NCI-H146 (cell line): ENCODE results near the gene MICB.
"Not testable (repeated sequence)": the region's sequence is repeated elsewhere in the genome, so short reads cannot be mapped to it uniquely, and the experiment has no call there.

Source experiments
- DNase-seq: peaks from one replicate; lab custom pipeline; 2025; lab: John Stamatoyannopoulos, UW

Gene MICB

GRCh38 chr6:31497531-31498476 is at the start of gene MICB:
TSS of gene MICB (plus strand) at chr6:31498145. CDS start at chr6:31498194, 49 bp downstream.
- DNase-seq = peak; percentile 53

- DNase-seq = no peak
Measured at GRCh38 chr6:31450751-31451150, 47.2 kb upstream of the MICB start.

GRCh38 chr6:31452859-31453258 is 45.1 kb upstream of the MICB start:
- no peak for DNase-seq

- DNase-seq = no peak
Measured at GRCh38 chr6:31453259-31453658, 44.7 kb upstream of the MICB start.

DNA sequence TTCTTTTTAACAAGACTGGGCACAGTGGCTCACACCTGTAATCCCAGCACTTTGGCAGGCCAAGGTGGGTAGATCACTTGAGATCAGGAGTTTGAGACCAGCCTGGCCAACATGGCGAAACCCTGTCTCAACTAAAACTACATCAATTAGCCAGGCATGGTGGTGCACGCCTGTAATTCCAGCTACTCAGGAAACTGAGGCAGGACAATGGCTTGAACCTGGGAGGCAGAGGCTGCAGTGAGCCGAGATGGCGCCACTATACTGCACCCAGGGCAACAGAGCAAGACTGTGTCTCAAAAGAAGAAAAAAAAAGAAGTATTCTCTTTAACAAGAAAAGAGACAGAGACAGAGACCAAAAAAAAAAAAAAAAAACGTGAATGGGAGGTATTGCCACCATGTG is 38.1 kb upstream of the MICB start:
- DNase-seq = not testable (repeated sequence)

DNA sequence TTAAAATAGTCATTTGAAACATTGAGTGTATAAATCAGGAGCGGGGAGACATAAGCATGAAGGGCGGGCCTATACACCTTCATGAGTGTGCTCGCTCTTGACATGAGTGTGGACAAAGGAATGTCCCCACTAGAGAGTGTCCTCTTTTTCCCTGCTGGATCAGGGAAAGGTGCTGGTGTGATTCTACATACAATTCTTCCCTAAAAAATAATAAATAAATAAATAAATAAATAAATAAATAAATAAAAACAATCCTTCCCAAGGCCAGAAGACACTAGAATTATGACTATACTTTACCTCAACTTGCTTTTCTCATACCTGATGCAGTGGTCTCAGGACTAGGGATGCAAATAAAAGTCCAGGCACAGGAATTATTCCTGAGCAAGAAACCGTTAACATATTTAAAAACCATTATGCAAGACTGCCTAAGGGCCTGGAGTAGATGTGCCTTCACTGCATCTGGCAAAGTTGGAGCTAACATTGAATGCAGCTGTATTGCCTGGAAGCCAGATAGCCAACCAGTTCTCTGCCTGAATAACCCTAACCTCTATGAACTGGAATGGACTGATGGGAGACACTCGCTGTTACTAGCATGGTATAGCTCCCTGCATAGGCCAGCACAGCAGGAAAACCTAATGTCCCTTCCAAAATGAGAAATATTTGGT is 37.5 kb upstream of the MICB start:
- DNase-seq = no peak

- DNase-seq = no peak
Measured at GRCh38 chr6:31462026-31462963, 35.6 kb upstream of the MICB start.

- DNase-seq = peak; percentile 41
Measured at GRCh38 chr6:31462964-31463870, 34.7 kb upstream of the MICB start.

GRCh38 chr6:31464252-31465184 is 33.4 kb upstream of the MICB start:
- DNase-seq = no peak

DNA sequence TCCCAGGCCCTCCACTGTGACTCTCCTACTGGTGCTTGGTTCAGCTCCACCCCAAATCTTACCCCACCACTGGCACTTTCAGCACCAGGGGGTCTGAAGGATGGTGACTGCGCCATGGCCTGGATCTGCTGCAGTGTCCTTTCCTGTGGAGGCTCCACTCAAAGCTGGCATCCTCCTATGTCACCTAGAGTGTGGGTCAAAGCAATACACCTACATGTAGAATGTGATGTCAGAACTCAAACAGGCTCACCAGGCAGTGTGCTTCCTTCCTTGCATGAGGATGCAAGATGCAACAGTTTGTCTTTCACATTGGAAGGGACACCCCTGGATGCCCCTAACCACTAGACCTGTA is 32.8 kb upstream of the MICB start:
- DNase-seq = no peak

GRCh38 chr6:31465718-31466117 is 32.2 kb upstream of the MICB start:
- DNase-seq = no peak

GRCh38 chr6:31466466-31466865 is 31.5 kb upstream of the MICB start:
- DNase-seq = no peak

- DNase-seq = no peak
Measured at GRCh38 chr6:31467151-31467550, 30.8 kb upstream of the MICB start.

GRCh38 chr6:31468311-31468710 is 29.6 kb upstream of the MICB start:
- DNase-seq = no peak

- DNase-seq = no peak
Measured at GRCh38 chr6:31470801-31471200, 27.1 kb upstream of the MICB start.

DNA sequence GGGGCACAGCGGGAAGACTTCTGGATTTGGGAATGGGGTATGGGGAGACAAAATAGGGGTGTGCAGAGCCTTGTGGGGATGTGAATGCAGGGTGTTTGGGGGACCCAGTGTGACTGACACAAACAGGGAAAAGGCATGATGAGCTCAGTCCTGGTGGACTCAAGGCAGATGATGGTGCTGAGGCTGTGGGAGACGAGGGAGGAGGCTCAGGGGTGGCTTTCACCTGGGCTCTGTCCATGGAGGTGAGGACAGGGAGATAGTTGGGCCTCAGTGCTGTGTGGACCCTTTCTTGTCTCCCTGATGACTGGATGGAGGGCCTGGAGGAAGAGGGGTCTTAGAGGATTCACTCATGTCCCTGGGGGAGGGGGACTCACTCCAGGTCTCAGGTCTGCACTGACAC is 26.2 kb upstream of the MICB start:
- no peak for DNase-seq

GRCh38 chr6:31472259-31472658 is 25.7 kb upstream of the MICB start:
- no peak for DNase-seq

GRCh38 chr6:31473244-31473643 is 24.7 kb upstream of the MICB start:
- DNase-seq = no peak

GRCh38 chr6:31473780-31474761 is 23.9 kb upstream of the MICB start:
- no peak for DNase-seq
